Prostate gland (tissue), 2 donors: ENCODE measurements around the gene REEP3. TPM values are rescaled to one million over a fixed set of nuclear protein-coding genes. Genes with fewer than 3 reads are reported as not detected.

Experiments
- DNase-seq: peaks from one replicate; pipeline ENCODE4 v3.0.0-alpha.2; 2019; ENCODE audit warnings: low spot score
- H3K27ac ChIP-seq, 2 donors: fragments of 200-600 bp; sonication (generic); 2 replicates each; pipeline ENCODE4 v1.5.1; 2017 to 2019
- H3K27me3 ChIP-seq: fragments of 200-600 bp; sonication (generic); replicated peaks from 2 replicates; pipeline ENCODE4 v1.5.1; 2019; ENCODE audit not compliant: insufficient read depth
- H3K36me3 ChIP-seq, 2 donors: fragments of 200-600 bp; sonication (generic); 1 replicate in 1 of 2; 2 replicates in 1 of 2; pipeline versions ENCODE4 v1.5.1 to v1.8.1; 2017 to 2019
- H3K4me1 ChIP-seq: fragments of 200-600 bp; sonication (generic); replicated peaks from 2 replicates; pipeline ENCODE4 v1.5.1; 2019
- H3K4me3 ChIP-seq, 2 donors: fragments of 200-600 bp; sonication (generic); 2 replicates each; pipeline ENCODE4 v1.5.1; 2017 to 2019
- H3K9me3 ChIP-seq: fragments of 200-600 bp; sonication (generic); 2 replicates; pipeline ENCODE4 v1.5.1; 2017
- POLR2A ChIP-seq: fragments of 450-650 bp; IDR thresholded peaks from one replicate; pipeline ENCODE4 v1.6.1; 2016; ENCODE audit warnings: antibody characterized with exemption, mild to moderate bottlenecking
- POLR2AphosphoS5 ChIP-seq: sonication (generic); formaldehyde crosslinking; IDR thresholded peaks from one replicate; pipeline ENCODE4 v1.6.1; 2017; ENCODE audit warnings: antibody characterized with exemption
- WGBS: methylation state at CpG from one replicate; pipeline ENCODE4 v1.1.5; 2018; 5-methylcytosine and 5-hydroxymethylcytosine counted together
- intact Hi-C: fragments of 100-400 bp; cut with DNase I; formaldehyde crosslinking; loops from one replicate; pipeline ENCODE4 v1.14.2; 2022
- total RNA-seq, 2 donors: library from RNA; depleted of rRNA; stranded (reverse); fragments of >200 nt; gene quantifications; one replicate each; pipeline ENCODE4 v1.1.0, GENCODE V29; 2016
- TF ChIP-seq, protein P1 (sequence below), 4 experiments: fragments of 200-600 bp in 2 of 4; fragments of 450-650 bp in 2 of 4; sonication (generic) in 2 of 4; IDR thresholded peaks; 1 replicate in 3 of 4; 2 replicates in 1 of 4; pipeline ENCODE4 v1.5.1; 2016 to 2019; ENCODE audit warnings: antibody characterized with exemption in 4 of 4, mild to moderate bottlenecking in 2 of 4, moderate library complexity in 2 of 4

The REEP3 gene
- total RNA-seq, 2 donors from 2014 or later: 32.0 to 52.4 TPM

DNA sequence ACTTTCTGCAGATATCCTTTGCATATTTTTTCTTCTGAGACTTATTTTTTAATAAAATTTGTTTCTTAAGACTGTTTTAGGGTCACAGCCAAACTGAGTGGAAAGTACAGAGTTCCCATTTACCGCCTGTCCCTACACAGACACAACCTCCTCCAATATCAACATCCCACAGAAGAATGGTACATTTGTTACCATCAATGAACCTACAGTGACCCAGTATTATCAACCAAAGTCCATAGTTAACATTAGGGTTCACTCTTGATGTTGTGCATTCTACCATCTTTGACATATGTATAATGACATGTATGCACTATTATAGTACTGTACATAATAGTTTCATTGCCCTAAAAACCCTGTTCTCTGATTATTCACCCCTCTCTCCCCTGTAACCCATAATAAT lies 14.6 kb upstream of the REEP3 start:
- WGBS: 79% methylated on average over 1 of the region's 1 CpG
- H3K36me3 ChIP-seq: no peaks in the 10 kb centered on the region
- H3K27ac ChIP-seq: no peak overlapping the region
- no peak for DNase-seq
- H3K9me3 ChIP-seq: no peaks in the 10 kb centered on the region
- TF ChIP-seq POLR2A (no peak), POLR2AphosphoS5 (no peak)
- TF ChIP-seq, protein P1, sequence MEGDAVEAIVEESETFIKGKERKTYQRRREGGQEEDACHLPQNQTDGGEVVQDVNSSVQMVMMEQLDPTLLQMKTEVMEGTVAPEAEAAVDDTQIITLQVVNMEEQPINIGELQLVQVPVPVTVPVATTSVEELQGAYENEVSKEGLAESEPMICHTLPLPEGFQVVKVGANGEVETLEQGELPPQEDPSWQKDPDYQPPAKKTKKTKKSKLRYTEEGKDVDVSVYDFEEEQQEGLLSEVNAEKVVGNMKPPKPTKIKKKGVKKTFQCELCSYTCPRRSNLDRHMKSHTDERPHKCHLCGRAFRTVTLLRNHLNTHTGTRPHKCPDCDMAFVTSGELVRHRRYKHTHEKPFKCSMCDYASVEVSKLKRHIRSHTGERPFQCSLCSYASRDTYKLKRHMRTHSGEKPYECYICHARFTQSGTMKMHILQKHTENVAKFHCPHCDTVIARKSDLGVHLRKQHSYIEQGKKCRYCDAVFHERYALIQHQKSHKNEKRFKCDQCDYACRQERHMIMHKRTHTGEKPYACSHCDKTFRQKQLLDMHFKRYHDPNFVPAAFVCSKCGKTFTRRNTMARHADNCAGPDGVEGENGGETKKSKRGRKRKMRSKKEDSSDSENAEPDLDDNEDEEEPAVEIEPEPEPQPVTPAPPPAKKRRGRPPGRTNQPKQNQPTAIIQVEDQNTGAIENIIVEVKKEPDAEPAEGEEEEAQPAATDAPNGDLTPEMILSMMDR (IDR thresholded peaks at IDR 0.05): no peak
- H3K4me3 ChIP-seq: no peak overlapping the region
- H3K27me3 ChIP-seq: no peaks in the 10 kb centered on the region
- intact Hi-C loops: no loop called here
- no peaks in the 10 kb centered on the region for H3K4me1 ChIP-seq

DNA sequence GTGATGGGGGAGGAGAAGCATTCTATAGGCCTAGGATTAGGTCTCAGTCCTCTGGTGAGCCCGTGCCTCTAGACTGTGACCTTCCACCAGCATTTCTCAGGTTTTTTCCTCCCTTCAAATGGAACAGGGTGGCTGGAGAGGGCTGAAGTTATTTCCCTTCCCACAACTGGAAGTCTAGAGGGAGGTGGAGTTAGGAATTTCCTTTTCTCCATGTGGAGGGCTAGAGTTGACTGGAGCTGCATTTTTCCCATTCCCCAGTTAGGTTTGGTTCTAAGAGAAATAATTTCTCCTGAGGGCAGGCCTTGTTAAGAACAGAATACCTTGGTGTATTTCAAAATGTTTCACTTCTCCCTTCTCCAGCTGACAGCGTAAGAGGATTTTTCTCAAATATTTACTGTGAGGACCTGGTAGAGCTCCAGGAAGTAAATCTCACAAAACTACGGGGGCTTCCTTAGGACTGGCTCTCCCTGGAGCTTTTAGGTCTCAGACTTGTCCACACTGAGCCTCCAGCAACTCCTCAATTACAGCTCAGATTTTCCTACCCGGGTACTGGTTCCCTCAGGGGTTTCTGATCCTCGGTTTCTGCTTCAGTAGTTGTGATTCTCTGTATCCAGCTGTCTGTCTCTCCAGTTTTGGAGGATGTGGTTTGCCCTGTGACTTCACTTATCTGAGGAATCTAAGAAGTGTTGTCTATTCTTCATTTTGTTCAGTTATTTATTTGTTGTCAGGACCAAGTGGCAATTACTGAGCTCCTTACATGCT lies 6.0 kb upstream of the REEP3 start:
- Histone ChIP-seq H3K4me1 (peaks cover 7% of the 10 kb centered on the region), H3K27ac (peak overlapping the region; percentile 48 to 57), H3K36me3 (no peaks in the 10 kb centered on the region), H3K4me3 (no peak overlapping the region), H3K9me3 (no peaks in the 10 kb centered on the region), H3K27me3 (no peaks in the 10 kb centered on the region)
- intact Hi-C loops: loop anchor here (10.0 kb wide), 1 partner anchor 200 kb away; no protein-coding TSS in a partner anchor
- 47% methylated on average over 5 of the region's 5 CpGs for WGBS
- DNase-seq: no peak
- TF ChIP-seq, protein P1 (IDR thresholded peaks at IDR 0.05): no peak
- TF ChIP-seq POLR2AphosphoS5 (no peak), POLR2A (no peak)

DNA sequence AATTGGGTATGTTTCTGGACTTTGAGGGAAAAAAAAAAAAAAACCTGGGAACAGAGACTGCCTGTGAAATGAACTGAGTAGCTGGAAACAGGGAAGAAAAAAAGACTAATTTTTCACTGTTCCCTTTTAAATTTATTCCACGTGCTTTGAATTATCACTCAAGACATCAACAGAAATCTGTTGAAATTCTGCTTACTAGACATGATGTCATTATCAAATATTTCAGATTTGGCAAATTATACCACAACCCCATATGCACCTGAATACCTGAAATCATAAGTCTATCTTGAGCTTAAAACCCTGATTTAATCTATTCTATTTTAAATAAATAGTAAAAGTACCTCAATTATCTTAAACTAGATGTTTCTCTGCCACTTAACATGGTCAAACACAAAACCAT lies 5.0 kb upstream of the REEP3 start:
- intact Hi-C loops: loop anchor here (10.0 kb wide), 1 partner anchor 199 kb away; no protein-coding TSS in a partner anchor

DNA sequence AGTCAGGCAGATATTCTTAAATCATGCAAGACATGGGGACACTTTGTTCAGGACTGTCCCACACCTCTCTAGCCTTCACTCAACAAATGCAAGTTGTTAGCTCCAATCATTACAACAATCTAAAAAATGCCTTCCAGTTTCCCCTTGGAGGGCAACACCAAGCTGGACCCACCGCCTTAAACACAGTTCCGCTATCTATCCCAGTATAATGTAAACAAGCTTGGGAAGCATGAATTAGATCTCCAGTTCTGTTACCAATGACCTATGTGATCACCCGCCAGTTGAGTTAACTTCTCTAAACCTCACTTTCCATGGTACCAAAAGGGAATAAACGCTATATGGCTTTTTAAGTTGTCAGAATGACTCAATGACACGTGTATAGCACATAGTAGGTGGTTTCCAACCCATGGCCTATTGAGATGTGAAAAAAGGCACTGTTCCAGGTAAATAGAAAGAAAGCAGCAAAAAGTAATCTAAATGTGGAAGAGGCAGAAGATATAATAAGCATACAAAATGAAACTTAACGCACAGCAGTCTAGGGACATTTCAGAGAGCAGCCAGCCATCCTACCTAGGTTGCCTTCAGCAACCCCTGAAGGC lies 2.4 kb upstream of the REEP3 start:
- TF ChIP-seq, protein P1 (IDR thresholded peaks at IDR 0.05): no peak
- TF ChIP-seq POLR2AphosphoS5: no peak
- no peak for TF ChIP-seq POLR2A
- WGBS: 95% methylated on average over 6 of the region's 6 CpGs
- H3K4me1 ChIP-seq: peaks cover 13% of the 10 kb centered on the region
- H3K27me3 ChIP-seq: no peaks in the 10 kb centered on the region
- H3K27ac ChIP-seq: no peak overlapping the region
- no peak overlapping the region for H3K4me3 ChIP-seq
- H3K36me3 ChIP-seq: no peaks in the 10 kb centered on the region
- intact Hi-C loops: loop anchor here (10.0 kb wide), 1 partner anchor 196 kb away; no protein-coding TSS in a partner anchor
- DNase-seq: no peak
- H3K9me3 ChIP-seq: no peaks in the 10 kb centered on the region

More for the DNA sequence above, 5.0 kb upstream of the REEP3 start:
- H3K27me3 ChIP-seq: no peaks in the 10 kb centered on the region
- peaks cover 7% of the 10 kb centered on the region for H3K4me1 ChIP-seq
- H3K4me3 ChIP-seq: no peak overlapping the region
- WGBS: 69% methylated on average over 1 of the region's 1 CpG
- H3K9me3 ChIP-seq: no peaks in the 10 kb centered on the region
- TF ChIP-seq POLR2AphosphoS5: no peak
- no peak for TF ChIP-seq POLR2A
- TF ChIP-seq, protein P1 (IDR thresholded peaks at IDR 0.05): no peak
- no peak overlapping the region for H3K27ac ChIP-seq
- no peaks in the 10 kb centered on the region for H3K36me3 ChIP-seq
- no peak for DNase-seq
